T-helper 2 cell treated with Interferon-gamma antibody and Interleukin-4, amounts not matched to agents 5 μg/mL and 100 μg/mL, for 36 hours (primary cell): ENCODE data around the gene CAMTA1.

Source experiments
- DNase-seq: peaks from one replicate; pipeline ENCODE4 v3.0.0; 2021; ENCODE audit warnings: low spot score
- H3K27ac Mint-ChIP-seq: one replicate; pipeline ENCODE4 v1.8.0; 2021; ENCODE audit warnings: mild to moderate bottlenecking, mixed read lengths
- H3K27me3 Mint-ChIP-seq: one replicate; pipeline ENCODE4 v1.8.0; 2021; ENCODE audit warnings: low read depth, mixed read lengths
- H3K36me3 Mint-ChIP-seq: one replicate; pipeline ENCODE4 v1.8.0; 2021; ENCODE audit warnings: low read depth, mixed read lengths
- H3K4me1 Mint-ChIP-seq: one replicate; pipeline ENCODE4 v1.8.0; 2021; ENCODE audit warnings: low read depth, mixed read lengths
- H3K4me3 Mint-ChIP-seq: one replicate; pipeline ENCODE4 v1.8.0; 2022; ENCODE audit warnings: mild to moderate bottlenecking, moderate library complexity, mixed read lengths
- H3K9me3 Mint-ChIP-seq: one replicate; pipeline ENCODE4 v1.8.0; 2021; ENCODE audit warnings: mixed read lengths

Gene CAMTA1

DNA sequence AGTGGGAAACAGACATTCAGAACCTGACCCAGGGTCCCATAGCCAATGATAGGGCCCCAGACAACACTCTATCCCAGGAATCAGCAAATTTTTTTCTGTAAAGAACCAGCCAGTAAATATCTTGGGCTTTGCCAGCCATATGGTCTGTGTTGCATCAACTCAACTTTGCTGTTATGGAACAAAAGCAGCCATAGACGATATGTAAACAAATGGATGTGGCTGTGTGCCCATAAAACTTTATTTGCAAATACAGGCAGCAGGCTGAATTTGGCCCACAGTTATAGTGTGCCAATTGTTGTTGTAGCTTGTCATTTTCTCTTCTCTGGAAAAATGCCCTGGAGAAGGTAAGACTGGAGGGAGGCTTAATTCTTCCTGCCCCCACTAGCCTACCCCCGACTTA, 554.7 kb downstream of the CAMTA1 start:
- no peaks in the 10 kb centered on the region for H3K4me1 Mint-ChIP-seq
- DNase-seq, result no peak
- H3K4me3 Mint-ChIP-seq, result no peak overlapping the region
- H3K27me3 Mint-ChIP-seq, result no peaks in the 10 kb centered on the region
- H3K36me3 Mint-ChIP-seq, result no peaks in the 10 kb centered on the region
- H3K9me3 Mint-ChIP-seq, result no peaks in the 10 kb centered on the region
- H3K27ac Mint-ChIP-seq, result no peak overlapping the region

DNA sequence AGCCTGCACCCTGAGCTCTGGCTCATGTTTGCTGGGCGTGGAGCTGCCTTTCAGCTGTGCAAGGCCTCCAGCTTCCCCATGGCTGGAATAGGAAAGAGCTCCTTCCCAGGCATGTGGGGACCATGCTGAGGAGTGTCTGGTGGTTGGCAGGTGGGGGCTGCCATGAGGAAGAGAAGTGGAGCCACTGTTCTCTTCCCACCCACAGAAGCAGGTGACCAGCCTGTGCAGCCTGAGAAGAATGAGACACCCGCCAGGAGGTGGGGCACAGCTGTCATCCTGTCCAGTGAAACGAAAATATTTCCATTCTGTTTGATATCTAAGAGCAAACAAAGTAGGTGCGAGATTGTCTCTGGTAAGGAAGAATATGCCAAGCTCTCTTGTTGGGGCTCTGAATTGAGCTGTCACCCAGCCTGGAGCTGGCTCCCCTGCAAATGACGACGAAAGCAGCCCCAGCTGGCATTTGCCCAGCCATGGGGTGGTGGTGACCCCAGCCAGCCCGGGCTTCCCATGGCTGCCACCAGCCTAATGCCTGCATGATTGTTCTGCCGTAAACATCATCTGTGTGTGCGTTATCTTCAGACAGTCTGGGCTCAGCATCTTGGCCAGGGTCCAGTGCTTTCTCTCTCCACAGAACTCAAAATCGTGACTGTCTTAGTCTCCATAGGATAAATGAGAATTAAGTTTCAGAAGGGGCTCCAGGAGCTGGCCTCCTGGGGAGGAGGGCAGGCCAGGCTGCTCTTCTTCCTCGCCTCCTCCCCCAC, 556.1 kb downstream of the CAMTA1 start:
- H3K36me3 Mint-ChIP-seq, result no peaks in the 10 kb centered on the region
- no peak for DNase-seq
- no peak overlapping the region for H3K4me3 Mint-ChIP-seq
- no peaks in the 10 kb centered on the region for H3K4me1 Mint-ChIP-seq
- no peaks in the 10 kb centered on the region for H3K9me3 Mint-ChIP-seq
- H3K27ac Mint-ChIP-seq, result no peak overlapping the region
- no peaks in the 10 kb centered on the region for H3K27me3 Mint-ChIP-seq

DNA sequence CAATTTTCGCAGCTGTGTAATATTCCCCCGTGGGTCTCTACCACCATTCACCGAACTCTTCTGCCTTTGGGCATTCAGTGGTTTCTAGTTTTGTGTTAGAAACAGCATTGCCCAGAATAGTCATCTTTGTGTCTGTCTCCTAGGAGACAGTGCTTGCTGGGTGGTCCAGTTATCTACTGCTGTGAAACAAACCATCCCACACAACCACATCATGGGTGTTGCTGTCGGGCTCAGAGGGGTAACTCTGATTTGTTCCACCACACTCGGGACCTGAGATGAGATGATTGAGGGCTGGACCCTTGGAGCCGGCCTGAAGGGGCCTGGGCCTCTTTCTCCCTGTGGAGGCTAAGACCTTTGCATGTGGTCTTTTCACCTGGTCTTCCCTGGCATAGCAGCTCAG, 558.6 kb downstream of the CAMTA1 start:
- H3K36me3 Mint-ChIP-seq, result no peaks in the 10 kb centered on the region
- H3K4me3 Mint-ChIP-seq, result no peak overlapping the region
- no peak for DNase-seq
- H3K4me1 Mint-ChIP-seq, result no peaks in the 10 kb centered on the region
- no peaks in the 10 kb centered on the region for H3K9me3 Mint-ChIP-seq
- no peaks in the 10 kb centered on the region for H3K27me3 Mint-ChIP-seq
- no peak overlapping the region for H3K27ac Mint-ChIP-seq

DNA sequence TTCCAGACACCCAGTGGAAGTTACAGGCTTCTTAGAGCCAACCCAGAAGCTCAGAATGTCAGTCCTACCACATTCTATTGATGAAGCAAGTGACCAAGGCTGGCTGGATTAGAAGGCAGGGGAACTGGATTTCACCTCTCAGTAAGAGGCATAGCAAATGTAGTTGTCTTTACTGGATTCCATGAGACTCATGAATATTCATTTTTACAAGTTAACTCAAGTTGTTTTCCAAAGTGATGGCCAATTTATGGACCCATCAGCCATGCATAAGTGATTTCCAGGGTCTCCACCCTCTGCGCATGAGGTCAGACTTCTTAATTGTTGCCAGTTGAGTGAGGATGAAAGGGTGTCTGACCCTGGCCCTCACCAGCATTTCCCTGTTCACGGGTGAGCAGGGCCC, 559.0 kb downstream of the CAMTA1 start:
- H3K36me3 Mint-ChIP-seq, result no peaks in the 10 kb centered on the region
- H3K4me3 Mint-ChIP-seq, result no peak overlapping the region
- no peaks in the 10 kb centered on the region for H3K27me3 Mint-ChIP-seq
- no peak overlapping the region for H3K27ac Mint-ChIP-seq
- DNase-seq, result no peak
- H3K4me1 Mint-ChIP-seq, result no peaks in the 10 kb centered on the region
- H3K9me3 Mint-ChIP-seq, result no peaks in the 10 kb centered on the region

DNA sequence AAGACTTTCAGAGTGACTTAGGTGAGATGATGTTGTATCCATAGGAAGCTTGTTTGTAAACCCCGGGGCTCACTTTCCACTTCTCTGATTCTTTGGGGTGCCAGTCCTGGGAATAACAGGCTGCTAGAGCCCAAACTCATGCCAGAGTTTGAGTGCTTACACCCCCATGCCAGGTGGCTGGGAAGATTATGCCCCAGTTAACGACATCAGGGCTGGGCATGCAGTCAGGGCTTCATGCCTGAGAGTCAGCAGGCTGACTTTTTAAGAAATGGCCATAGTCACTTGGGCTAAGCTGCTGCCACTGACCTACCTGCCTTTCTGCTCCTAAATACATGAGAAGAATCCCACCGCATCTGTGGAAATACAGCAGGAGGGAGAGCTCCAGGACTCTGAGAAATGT, 560.3 kb downstream of the CAMTA1 start:
- Mint-ChIP-seq H3K36me3 (no peaks in the 10 kb centered on the region), H3K4me3 (no peak overlapping the region), H3K9me3 (no peaks in the 10 kb centered on the region), H3K27ac (no peak overlapping the region), H3K4me1 (no peaks in the 10 kb centered on the region), H3K27me3 (no peaks in the 10 kb centered on the region)
- DNase-seq, result no peak

DNA sequence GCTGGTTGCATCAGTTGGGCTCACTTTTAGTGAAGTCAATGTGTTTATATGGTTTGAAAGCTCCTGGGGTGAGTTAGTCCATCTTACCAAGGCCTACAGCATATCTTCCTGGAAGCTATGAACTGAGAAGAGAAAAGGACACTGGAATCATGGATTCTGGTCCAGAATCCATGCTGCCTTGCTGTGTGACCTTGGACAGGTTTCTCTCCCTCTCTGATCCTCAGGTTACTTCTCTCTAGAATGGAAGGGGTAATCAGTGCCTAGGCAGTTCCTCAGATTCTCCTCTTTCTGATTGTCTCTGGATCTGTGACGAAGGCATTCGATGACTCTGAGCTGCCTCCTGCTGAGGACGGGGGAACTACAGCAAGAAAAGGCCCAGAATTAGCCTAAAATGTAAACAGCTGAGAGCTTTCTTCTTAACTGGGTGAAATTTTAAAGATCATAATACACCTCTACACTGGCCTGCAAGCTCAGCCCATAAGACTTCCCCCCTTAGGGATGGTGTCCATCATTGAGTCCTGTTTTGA, 560.9 kb downstream of the CAMTA1 start:
- no peaks in the 10 kb centered on the region for H3K4me1 Mint-ChIP-seq
- H3K27me3 Mint-ChIP-seq, result no peaks in the 10 kb centered on the region
- no peaks in the 10 kb centered on the region for H3K9me3 Mint-ChIP-seq
- DNase-seq, result no peak
- no peak overlapping the region for H3K27ac Mint-ChIP-seq
- no peaks in the 10 kb centered on the region for H3K36me3 Mint-ChIP-seq
- no peak overlapping the region for H3K4me3 Mint-ChIP-seq

DNA sequence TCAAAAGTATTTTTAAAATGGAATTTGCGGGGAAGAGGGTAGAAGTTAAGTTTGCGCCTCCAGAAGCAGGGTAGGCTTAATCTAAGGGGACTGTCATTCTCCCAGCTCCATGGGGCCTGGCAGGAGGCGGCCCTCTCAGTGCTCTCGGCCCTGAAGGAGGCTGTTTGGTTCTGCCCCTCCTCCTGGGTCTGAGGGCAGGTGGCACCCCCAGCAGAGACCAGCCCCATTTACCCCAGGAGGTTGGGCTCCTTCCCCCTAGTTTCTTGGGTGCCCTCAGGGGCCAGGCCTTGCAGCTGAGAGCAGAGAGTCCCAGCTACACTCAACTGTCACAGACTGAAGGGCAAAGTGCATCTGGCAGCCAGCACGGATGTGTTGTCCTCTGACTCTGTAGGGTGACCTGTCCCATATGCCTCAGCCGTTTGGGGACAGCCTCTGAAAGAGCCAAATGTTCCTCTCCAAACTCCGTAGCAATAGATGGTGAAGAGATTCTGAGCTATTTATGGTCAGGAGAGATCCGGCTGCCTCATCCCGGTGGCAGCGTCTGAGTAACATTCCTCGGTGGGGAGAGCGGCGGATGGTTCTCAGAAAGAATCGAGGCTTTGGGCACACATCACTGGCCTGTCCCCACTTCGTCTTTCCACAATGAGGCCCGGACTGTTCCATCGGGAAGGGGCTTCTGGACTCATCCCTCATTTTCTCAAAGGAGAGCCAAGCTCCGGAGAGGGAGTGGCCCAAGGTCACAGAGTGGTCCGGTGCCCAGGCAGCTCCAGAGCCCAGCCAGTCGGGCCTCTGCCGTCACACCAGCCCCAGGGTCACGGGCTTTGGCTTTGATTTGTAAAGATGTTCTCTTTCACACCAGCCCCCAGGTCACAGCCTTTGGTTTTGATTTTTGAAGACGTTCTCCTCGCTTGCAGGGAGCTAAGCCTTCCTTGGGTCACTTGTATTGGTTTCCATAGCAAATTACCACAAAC, 561.6 kb downstream of the CAMTA1 start:
- Mint-ChIP-seq H3K27ac (no peak overlapping the region), H3K27me3 (no peaks in the 10 kb centered on the region), H3K4me3 (no peak overlapping the region), H3K4me1 (no peaks in the 10 kb centered on the region), H3K36me3 (no peaks in the 10 kb centered on the region), H3K9me3 (no peaks in the 10 kb centered on the region)
- no peak for DNase-seq

DNA sequence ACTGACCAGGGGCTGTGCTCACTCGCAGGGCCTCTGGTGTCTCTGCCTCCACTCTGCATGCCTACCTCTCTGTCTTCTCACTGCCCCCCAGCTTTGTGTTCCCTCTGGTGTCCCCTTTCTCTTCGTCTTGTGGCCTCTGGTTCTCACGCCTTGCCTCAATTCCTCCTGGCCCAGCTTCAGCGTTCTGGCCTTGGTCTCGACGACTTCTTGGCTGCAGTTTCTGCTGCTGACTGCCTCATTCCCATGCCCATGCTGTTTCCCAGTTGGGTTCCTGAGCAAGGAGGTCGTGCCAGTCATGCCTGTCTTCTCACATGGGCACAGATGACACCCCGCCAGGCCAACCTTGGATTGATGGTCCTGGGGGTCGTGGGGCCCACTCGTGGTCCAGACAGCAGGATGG, 562.8 kb downstream of the CAMTA1 start:
- DNase-seq, result no peak
- Mint-ChIP-seq H3K36me3 (no peaks in the 10 kb centered on the region), H3K27ac (no peak overlapping the region), H3K4me3 (no peak overlapping the region), H3K4me1 (no peaks in the 10 kb centered on the region), H3K9me3 (no peaks in the 10 kb centered on the region), H3K27me3 (no peaks in the 10 kb centered on the region)

DNA sequence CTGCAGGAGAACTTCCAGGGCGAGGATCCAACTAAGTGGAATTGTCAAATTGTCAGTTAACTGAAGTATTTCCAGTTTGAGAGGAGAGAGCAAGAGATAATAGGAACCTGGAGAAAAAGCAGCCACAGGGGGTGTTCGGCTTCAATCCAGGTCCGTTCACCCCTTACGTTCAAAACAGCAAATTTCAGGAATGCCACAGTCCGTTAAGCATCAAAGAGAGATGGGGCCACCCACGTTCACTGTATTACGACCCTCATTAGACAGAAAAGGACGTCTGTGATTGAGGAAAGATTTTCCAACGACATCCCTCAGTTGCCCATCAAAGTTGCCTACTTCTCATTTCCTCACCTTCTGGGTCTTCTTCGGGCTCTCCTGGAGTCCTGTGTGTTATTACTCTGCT, 563.3 kb downstream of the CAMTA1 start:
- H3K27me3 Mint-ChIP-seq, result no peaks in the 10 kb centered on the region

DNA sequence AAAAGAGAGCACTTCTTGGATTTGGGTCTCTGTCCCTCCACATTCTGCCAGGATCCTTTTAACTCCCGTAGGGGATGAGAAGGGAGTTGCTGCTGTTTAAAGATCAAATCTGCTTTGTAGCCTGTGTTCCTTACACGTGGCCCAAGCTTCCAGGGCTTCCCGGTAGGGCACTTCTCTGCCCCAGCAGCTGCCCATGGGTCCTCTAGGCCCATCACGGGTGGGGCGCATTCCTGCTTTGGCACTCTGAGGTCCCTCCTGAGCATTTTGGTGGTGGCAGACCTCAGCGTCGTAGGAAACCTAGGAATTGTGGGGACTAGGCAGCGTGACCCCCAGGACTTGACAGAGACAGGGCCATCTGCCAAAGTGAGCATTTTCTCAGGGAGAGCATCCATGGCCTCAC, 565.5 kb downstream of the CAMTA1 start:
- no peaks in the 10 kb centered on the region for H3K27me3 Mint-ChIP-seq
- no peak for DNase-seq
- no peak overlapping the region for H3K27ac Mint-ChIP-seq
- no peaks in the 10 kb centered on the region for H3K36me3 Mint-ChIP-seq
- no peaks in the 10 kb centered on the region for H3K4me1 Mint-ChIP-seq
- H3K4me3 Mint-ChIP-seq, result no peak overlapping the region
- no peaks in the 10 kb centered on the region for H3K9me3 Mint-ChIP-seq

More for the DNA sequence above, 563.3 kb downstream of the CAMTA1 start:
- no peak for DNase-seq
- Mint-ChIP-seq H3K27ac (no peak overlapping the region), H3K36me3 (no peaks in the 10 kb centered on the region), H3K4me3 (no peak overlapping the region), H3K9me3 (no peaks in the 10 kb centered on the region), H3K4me1 (no peaks in the 10 kb centered on the region)

DNA sequence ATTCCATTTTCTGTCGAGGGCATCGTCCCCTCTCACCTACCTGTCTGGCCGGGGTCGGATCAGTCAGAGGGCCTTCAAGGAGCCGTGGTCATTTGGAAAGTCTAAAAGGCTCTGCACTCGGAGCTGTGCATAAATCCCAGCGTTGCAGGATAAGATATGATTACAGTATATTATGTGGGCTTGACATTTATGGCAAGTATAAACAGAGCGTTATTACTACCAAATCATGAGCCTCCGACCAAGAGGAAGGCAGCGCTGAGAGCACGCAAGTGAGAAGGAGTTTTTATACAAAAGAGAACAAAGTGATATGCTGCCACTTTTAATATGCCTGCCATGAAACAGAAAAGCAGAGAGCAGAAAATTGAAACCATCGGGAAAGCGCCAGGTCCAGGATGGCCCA, 566.4 kb downstream of the CAMTA1 start:
- no peak overlapping the region for H3K4me3 Mint-ChIP-seq
- no peak for DNase-seq
- no peaks in the 10 kb centered on the region for H3K4me1 Mint-ChIP-seq
- no peaks in the 10 kb centered on the region for H3K27me3 Mint-ChIP-seq
- no peak overlapping the region for H3K27ac Mint-ChIP-seq
- no peaks in the 10 kb centered on the region for H3K36me3 Mint-ChIP-seq
- H3K9me3 Mint-ChIP-seq, result no peaks in the 10 kb centered on the region

DNA sequence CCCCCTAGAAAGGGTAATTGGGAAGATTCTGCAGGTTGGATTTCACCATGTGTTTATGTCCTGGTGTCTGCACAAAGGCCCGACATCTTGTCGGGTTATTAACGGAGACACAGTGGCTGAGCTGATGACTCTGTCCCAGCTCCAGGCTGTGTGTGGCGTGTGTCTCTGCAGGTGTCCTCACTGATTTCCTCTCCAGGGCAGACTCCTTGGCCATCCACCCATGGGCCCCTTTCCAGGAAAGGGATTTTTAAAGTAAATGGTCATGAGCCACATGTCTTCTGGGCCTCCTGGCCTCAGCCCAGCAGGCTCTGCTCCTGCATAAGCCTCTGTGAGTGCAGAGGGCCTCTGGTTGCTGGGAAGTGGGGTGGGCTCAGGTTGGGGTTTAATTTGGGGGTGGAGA, 567.1 kb downstream of the CAMTA1 start:
- DNase-seq, result no peak
- no peaks in the 10 kb centered on the region for H3K36me3 Mint-ChIP-seq
- no peak overlapping the region for H3K4me3 Mint-ChIP-seq
- no peaks in the 10 kb centered on the region for H3K27me3 Mint-ChIP-seq
- no peak overlapping the region for H3K27ac Mint-ChIP-seq
- no peaks in the 10 kb centered on the region for H3K4me1 Mint-ChIP-seq
- H3K9me3 Mint-ChIP-seq, result no peaks in the 10 kb centered on the region

DNA sequence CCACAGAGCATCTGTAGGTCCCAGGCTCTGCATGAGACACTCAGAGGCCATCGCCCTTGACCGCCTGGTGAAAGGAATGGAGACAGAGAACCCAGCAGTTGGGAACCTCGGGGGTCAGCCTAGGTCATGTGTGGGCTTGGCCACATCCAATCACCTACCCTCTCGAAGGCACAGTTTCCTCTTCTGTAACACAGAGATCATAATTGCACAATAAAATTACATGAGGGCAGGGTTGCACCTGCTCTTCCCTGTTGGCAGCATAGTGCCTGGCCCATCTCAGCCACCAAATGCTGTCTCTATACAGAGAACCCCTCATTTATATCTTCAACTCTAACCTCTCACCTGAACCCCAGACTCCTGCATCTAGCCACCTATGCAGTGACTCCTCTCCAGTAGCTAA, 567.7 kb downstream of the CAMTA1 start:
- Mint-ChIP-seq H3K4me1 (no peaks in the 10 kb centered on the region), H3K9me3 (no peaks in the 10 kb centered on the region), H3K27me3 (no peaks in the 10 kb centered on the region), H3K36me3 (no peaks in the 10 kb centered on the region), H3K4me3 (no peak overlapping the region), H3K27ac (no peak overlapping the region)
- DNase-seq, result no peak

DNA sequence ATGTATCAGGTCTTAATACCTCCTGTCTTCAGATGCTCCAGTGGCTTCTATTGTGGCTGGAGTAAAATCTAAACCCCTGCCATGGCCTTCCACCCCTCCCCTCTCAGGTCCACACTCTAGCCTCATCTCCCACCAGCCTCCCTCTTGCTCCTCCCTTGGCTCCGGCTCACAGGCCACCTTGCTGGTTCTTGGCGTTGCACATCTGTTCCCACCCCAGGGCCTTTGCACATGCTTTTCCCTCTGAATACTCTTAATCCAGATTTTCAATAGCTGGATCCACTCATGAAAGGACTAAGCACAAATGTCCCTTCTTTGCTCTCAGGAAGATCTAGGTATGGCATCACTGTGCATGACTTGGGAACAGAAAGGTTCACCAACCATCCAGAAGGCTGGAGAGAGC, 570.4 kb downstream of the CAMTA1 start:
- no peaks in the 10 kb centered on the region for H3K9me3 Mint-ChIP-seq
- no peak for DNase-seq
- no peaks in the 10 kb centered on the region for H3K36me3 Mint-ChIP-seq
- H3K4me3 Mint-ChIP-seq, result no peak overlapping the region
- H3K4me1 Mint-ChIP-seq, result no peaks in the 10 kb centered on the region
- H3K27ac Mint-ChIP-seq, result no peak overlapping the region
- H3K27me3 Mint-ChIP-seq, result no peaks in the 10 kb centered on the region
